Activated CD4-positive, alpha-beta memory T cell treated with anti-CD3 and anti-CD28 coated beads, Interleukin-2, amount 10 ng/mL, durations not matched to agents 7 days and 5 days (primary cell): ENCODE measurements around the gene DNAJC5G. TPM values are rescaled to one million over a fixed set of nuclear protein-coding genes. Genes with fewer than 3 reads are reported as not detected.
A peak's percentile ranks its signal among the peaks of the same experiment; 100 is the strongest.

Experiments
- CTCF ChIA-PET: fragments of 350-600 bp; sonication (Branson Sonifier 250); formaldehyde crosslinking; loops from one replicate; lab custom pipeline; 2021; ENCODE audit warnings: antibody characterized with exemption, inconsistent platforms; lab: Charles Lee
- POLR2A ChIA-PET: fragments of 350-600 bp; sonication (Branson Sonifier 250); formaldehyde crosslinking; loops from one replicate; lab custom pipeline; 2021; ENCODE audit warnings: antibody characterized with exemption; lab: Charles Lee
- DNase-seq: peaks from one replicate; pipeline ENCODE4 v3.0.0-alpha.2; 2020
- H3K27ac Mint-ChIP-seq: one replicate; pipeline ENCODE4 v1.8.0; 2021; ENCODE audit warnings: mild to moderate bottlenecking, mixed read lengths
- H3K27me3 Mint-ChIP-seq: one replicate; pipeline ENCODE4 v1.8.0; 2021; ENCODE audit warnings: mixed read lengths
- H3K36me3 Mint-ChIP-seq: one replicate; pipeline ENCODE4 v1.8.0; 2021; ENCODE audit warnings: low read depth, mixed read lengths
- H3K4me1 Mint-ChIP-seq: one replicate; pipeline ENCODE4 v1.8.0; 2021; ENCODE audit warnings: mixed read lengths
- H3K4me3 Mint-ChIP-seq: one replicate; pipeline ENCODE4 v1.8.0; 2021; ENCODE audit warnings: mild to moderate bottlenecking, mixed read lengths
- H3K9me3 Mint-ChIP-seq: one replicate; pipeline ENCODE4 v1.8.0; 2021; ENCODE audit warnings: mixed read lengths
- total RNA-seq, 2 experiments: library from RNA; stranded (reverse); gene quantifications; one replicate each; pipeline ENCODE4 v1.2.3, GENCODE V29; 2021

Gene DNAJC5G
- total RNA-seq, 2 experiments from 2014 or later, result not detected

DNA sequence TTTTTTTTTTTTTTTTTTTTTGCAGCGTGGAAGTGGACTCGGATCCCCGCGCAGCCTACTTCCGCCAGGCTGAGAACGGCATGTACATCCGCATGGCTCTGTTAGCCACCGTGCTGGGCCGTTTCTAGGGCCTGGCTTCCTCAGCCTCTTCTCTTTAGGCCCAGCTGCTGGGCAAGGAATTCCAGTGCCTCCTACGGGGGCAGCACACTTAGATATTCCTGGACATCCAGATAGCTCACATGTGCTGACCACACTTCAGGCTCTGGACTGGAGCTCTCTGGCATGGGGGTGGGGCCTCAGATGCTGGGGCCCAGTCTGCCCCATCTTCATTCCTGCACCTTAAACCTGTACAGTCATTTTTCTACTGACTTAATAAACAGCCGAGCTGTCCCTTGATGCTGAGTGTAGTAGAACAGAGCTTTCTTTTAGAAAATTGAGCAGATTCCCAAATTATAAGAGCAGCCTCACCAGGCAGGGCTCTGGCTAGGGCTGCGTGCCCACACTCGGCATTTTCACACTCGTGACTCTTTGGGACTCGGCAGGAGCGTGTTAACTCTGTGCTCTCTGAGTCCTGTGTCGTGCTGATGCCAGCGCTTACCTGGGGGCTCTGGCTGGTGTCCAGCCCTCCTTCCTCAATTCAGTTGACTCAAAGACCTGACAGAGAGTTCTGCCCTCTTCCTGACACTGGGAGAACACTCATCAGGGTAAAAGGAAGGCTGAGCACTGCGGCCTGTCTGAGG is 31.7 kb upstream of the DNAJC5G start:
- H3K4me3 Mint-ChIP-seq, result no peak overlapping the region
- H3K36me3 Mint-ChIP-seq, result peaks cover 41% of the 10 kb centered on the region
- no peaks in the 10 kb centered on the region for H3K9me3 Mint-ChIP-seq
- DNase-seq, result no peak
- peaks cover 2% of the 10 kb centered on the region for H3K27me3 Mint-ChIP-seq
- ChIA-PET POLR2A (no interaction called here), CTCF (no interaction called here)
- H3K4me1 Mint-ChIP-seq, result peaks cover 4% of the 10 kb centered on the region
- no peak overlapping the region for H3K27ac Mint-ChIP-seq

DNA sequence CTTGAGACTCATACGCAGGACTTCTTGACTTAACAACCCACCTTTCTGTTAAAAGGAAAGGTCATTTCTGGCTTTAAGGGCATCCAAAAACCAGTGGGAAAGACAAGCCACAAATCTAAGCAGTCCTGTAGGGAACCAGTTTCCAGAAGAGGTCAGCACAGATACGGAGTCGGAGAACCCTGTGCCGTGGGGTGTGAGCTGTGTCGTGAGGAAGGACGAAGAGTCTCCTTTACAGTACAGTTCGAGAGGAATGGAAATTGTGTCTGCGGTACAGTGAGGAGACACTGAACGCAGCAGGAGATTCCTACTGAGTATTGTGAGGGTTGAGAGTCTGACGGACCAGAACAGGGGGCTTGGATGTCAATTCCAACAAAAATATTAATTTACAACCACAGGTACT is 30.1 kb upstream of the DNAJC5G start:
- Mint-ChIP-seq H3K36me3 (peaks cover 33% of the 10 kb centered on the region), H3K9me3 (no peaks in the 10 kb centered on the region), H3K27me3 (peaks cover 4% of the 10 kb centered on the region), H3K27ac (no peak overlapping the region), H3K4me1 (peaks cover 4% of the 10 kb centered on the region), H3K4me3 (no peak overlapping the region)
- CTCF ChIA-PET, result interaction anchor here (0.6 kb wide), 1 partner anchor 48 kb away, joined by 4 read pairs; no protein-coding TSS in a partner anchor
- DNase-seq, result no peak
- POLR2A ChIA-PET, result no interaction called here

DNA sequence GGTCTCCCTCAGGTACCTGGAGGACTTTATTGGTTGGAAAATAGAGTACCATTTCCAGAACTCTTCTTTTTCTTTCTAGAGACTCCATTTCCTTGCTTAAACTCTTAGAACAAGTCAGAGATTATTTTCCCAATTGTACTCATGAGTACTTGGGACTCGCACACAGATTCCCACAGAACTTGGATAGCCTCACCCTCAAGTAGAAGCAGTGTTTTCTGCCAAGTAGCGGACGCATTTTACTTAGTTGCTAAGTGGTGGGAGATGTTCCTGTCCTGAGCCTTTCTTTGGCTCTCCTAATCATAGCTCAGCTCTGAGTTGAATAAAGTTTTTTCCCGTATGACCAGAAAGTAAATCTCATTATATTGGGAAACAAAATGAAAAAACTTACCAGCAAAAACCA is 29.6 kb upstream of the DNAJC5G start:
- peaks cover 28% of the 10 kb centered on the region for H3K36me3 Mint-ChIP-seq
- ChIA-PET POLR2A (no interaction called here), CTCF (no interaction called here)
- peaks cover 4% of the 10 kb centered on the region for H3K4me1 Mint-ChIP-seq
- no peak overlapping the region for H3K27ac Mint-ChIP-seq
- DNase-seq, result no peak
- H3K27me3 Mint-ChIP-seq, result peaks cover 4% of the 10 kb centered on the region
- H3K4me3 Mint-ChIP-seq, result no peak overlapping the region
- no peaks in the 10 kb centered on the region for H3K9me3 Mint-ChIP-seq

DNA sequence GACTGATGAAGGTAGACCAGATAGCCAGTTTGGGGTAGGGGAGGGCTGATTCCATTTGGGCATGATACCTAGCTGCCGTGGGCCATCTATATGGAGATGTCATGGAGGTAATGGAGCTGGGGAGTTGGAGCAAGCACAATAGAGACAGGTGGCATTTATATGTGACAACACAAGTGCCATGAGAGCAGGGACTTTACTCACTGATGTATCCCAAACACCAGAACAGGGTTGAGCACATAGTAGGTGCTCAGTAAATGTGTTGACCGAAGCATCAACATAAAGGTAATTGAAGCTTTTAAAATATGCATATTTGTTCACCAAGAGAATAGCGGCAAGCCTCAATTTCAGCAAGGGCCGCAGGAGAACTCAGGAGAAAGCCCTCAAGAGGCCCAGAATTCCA is 27.3 kb upstream of the DNAJC5G start:
- DNase-seq, result no peak
- Mint-ChIP-seq H3K9me3 (no peaks in the 10 kb centered on the region), H3K27ac (no peak overlapping the region), H3K36me3 (peaks cover 13% of the 10 kb centered on the region), H3K4me1 (no peaks in the 10 kb centered on the region), H3K27me3 (peaks cover 7% of the 10 kb centered on the region), H3K4me3 (no peak overlapping the region)
- ChIA-PET POLR2A (interaction anchor here (0.6 to 1.8 kb wide), 5 partner anchors 11 to 631 kb away, joined by 3 to 6 read pairs (median 4); no protein-coding TSS in a partner anchor), CTCF (interaction anchor here (2.2 to 2.5 kb wide), 2 partner anchors 32 to 55 kb away, joined by 11 read pairs; no protein-coding TSS in a partner anchor)

DNA sequence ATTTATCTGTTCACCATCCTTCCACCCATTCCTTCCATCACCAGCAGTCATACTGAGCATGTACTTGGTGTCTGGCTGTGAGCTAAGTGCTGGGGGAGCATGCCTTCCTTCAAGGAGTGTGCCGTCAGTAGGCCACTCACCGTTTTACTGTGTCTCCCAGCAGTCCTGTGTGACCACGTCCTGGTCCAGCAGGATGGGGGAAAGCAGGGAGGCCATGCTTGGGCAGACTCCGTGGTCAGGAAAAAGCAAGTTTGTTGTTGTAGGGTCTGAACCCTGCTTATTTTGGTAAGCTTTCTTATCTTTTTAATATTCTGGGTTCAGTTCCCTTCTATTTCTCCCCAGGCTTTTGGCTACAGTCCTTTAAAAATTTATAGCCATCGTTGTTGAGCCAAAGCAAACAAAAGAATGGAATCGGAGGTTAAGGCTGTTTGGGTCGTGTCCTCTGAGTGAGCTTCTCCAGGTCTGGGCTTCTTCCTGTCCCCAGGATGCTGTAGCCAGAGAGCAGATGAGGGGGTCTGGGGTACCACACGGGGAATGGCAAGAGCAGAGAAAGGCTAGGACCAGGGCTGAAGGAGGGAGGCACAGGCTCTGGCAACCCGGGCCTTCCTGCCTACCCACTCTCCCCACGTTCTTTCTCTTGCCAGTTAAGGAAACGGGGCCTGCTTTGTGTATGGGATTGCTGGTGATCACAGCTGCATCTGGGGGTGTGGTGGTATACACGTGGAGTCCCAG is 25.9 kb upstream of the DNAJC5G start:
- H3K27ac Mint-ChIP-seq, result no peak overlapping the region
- CTCF ChIA-PET, result interaction anchor here (0.9 to 2.5 kb wide), 5 partner anchors 17 to 130 kb away, joined by 3 to 11 read pairs (median 6); no protein-coding TSS in a partner anchor
- no peak overlapping the region for H3K4me3 Mint-ChIP-seq
- POLR2A ChIA-PET, result interaction anchor here (0.7 to 1.8 kb wide), 7 partner anchors 10 to 153 kb away, joined by 3 to 7 read pairs (median 5); no protein-coding TSS in a partner anchor
- H3K27me3 Mint-ChIP-seq, result peaks cover 7% of the 10 kb centered on the region
- H3K36me3 Mint-ChIP-seq, result peaks cover 1% of the 10 kb centered on the region
- no peak for DNase-seq
- H3K9me3 Mint-ChIP-seq, result no peaks in the 10 kb centered on the region
- no peaks in the 10 kb centered on the region for H3K4me1 Mint-ChIP-seq

DNA sequence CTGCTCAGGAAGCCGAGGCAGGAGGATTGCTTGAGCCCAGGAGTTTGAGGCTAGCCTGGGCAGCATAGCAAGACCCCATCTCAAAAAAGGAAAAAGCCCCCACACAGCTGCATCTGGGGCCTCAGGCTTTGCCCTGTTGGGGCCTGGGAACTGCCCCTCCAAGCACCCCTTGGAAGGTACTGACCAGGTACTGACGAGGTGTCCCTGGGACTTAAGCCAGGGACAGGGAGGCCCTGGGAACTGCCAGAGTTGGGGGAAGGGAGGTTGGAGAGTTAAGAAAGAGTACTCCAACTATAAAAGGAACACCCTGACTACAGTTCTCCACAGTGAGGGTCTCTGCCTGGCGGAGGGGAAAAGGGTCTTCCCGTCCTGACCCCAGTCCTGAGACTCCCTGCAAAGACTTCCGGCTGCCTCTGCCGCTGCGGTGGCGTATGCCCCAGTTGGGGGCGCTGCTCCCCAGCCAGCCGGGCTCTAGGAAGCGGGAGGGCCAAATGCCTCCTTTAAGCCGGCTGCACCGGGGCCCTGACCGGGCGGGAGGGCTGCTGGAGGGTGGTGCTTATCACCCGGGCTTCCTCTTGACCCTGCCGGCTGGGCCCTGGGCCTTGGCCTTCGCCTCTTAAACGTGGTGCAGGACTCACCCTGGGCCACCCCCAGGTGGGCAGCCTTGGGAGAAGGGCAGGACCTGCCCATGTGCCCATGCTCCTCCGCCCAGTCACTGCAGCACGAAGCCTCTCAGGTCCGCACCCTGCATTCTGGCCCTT is 25.2 kb upstream of the DNAJC5G start:
- ChIA-PET POLR2A (interaction anchor here (1.5 kb wide), 1 partner anchor 30 kb away, joined by 7 read pairs; no protein-coding TSS in a partner anchor), CTCF (interaction anchor here (0.9 to 2.5 kb wide), 7 partner anchors 16 to 129 kb away, joined by 3 to 19 read pairs (median 11); no protein-coding TSS in a partner anchor)
- no peaks in the 10 kb centered on the region for H3K9me3 Mint-ChIP-seq
- H3K36me3 Mint-ChIP-seq, result no peaks in the 10 kb centered on the region
- no peak overlapping the region for H3K27ac Mint-ChIP-seq
- H3K4me3 Mint-ChIP-seq, result no peak overlapping the region
- H3K27me3 Mint-ChIP-seq, result peaks cover 9% of the 10 kb centered on the region
- H3K4me1 Mint-ChIP-seq, result no peaks in the 10 kb centered on the region
- peak; percentile 64 for DNase-seq

DNA sequence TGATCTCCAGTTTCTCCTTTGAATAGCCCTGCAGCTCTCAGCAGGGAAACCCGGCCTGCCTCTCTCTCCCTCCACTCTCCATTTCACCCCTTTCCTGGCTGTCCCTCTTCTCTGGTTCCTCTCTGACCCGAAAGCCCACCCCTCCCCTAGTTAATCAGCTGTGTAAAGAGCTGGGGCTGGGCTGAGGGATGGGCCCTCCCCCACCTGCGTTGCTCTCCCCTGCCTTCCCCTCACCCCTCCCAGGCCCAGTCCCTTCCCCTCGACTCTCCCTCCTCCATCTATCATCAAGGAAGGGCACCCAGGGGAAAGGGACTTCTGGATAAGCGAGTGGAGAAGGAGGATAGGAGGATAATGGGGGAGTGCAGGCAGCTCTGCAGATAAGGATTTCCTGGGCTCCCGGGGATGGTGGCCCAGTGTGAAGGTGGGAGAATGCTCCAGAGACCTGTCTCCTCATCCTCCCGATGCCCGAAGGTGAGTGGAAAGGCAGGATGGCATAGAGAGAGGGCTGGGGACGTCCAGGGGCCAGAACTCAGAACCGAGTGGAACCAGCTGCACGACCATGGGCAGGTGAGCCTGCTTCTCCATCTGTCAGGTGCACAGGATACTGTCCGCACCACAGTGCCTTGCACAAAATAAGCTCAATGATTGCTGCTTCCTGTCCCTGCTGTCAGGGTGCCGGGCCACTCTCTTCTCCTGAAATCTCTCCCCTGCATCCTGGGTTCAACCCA is 24.4 kb upstream of the DNAJC5G start:
- DNase-seq, result no peak
- Mint-ChIP-seq H3K4me1 (no peaks in the 10 kb centered on the region), H3K4me3 (no peak overlapping the region), H3K27me3 (peaks cover 15% of the 10 kb centered on the region), H3K9me3 (no peaks in the 10 kb centered on the region), H3K27ac (no peak overlapping the region), H3K36me3 (no peaks in the 10 kb centered on the region)
- ChIA-PET CTCF (interaction anchor here (0.6 to 2.1 kb wide), 4 partner anchors 28 to 841 kb away, joined by 3 to 19 read pairs (median 8); no protein-coding TSS in a partner anchor), POLR2A (no interaction called here)

DNA sequence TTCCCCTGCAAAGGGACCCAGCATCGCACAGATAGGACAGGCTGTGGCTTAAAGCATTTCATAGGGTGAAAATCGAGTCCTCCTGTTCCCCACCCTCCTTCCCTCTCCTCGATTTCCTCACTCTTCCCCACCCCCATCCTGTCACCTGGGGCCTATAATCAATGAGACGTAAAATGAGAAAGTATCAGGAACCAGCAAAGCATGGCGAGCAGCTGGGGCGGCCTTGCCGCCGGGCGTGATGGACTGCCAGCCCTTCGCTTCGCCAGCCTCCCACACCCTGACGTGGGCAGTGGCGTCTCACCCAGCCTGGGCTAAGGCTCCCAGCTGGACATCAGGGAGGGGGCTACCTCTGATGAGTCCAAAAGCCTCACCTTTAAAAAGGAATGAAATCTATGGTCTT is 23.5 kb upstream of the DNAJC5G start:
- no peak overlapping the region for H3K4me3 Mint-ChIP-seq
- ChIA-PET POLR2A (interaction anchor here (0.6 kb wide), 1 partner anchor 16 kb away, joined by 3 read pairs; no protein-coding TSS in a partner anchor), CTCF (interaction anchor here (1.1 to 2.1 kb wide), 3 partner anchors 27 to 68 kb away, joined by 4 to 19 read pairs (median 11); no protein-coding TSS in a partner anchor)
- no peak for DNase-seq
- no peaks in the 10 kb centered on the region for H3K4me1 Mint-ChIP-seq
- H3K27ac Mint-ChIP-seq, result no peak overlapping the region
- H3K9me3 Mint-ChIP-seq, result no peaks in the 10 kb centered on the region
- H3K27me3 Mint-ChIP-seq, result peaks cover 21% of the 10 kb centered on the region
- no peaks in the 10 kb centered on the region for H3K36me3 Mint-ChIP-seq

DNA sequence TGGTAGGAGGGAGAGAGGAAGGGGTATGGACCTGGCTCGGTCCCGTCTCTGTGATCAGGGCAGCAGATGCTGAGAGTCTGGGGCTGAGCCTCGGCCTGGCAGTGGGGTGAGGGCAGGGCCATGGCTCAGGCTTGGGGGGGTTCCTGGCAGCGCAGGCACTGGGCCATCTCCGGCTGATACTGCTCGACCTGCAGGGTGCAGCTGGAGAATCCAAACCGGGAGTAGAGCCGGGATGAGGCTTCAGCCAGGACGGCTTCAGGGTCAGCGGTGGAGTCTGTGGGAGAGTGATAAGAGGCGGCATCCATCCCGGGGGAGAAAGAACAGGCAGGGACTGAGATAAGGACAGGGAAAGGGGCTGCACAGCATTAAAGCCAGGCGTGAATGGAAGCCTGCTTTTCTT is 20.0 kb upstream of the DNAJC5G start:
- POLR2A ChIA-PET, result no interaction called here
- H3K27me3 Mint-ChIP-seq, result peaks cover 32% of the 10 kb centered on the region
- no peak for DNase-seq
- H3K36me3 Mint-ChIP-seq, result no peaks in the 10 kb centered on the region
- H3K4me3 Mint-ChIP-seq, result no peak overlapping the region
- H3K27ac Mint-ChIP-seq, result no peak overlapping the region
- no peaks in the 10 kb centered on the region for H3K9me3 Mint-ChIP-seq
- no peaks in the 10 kb centered on the region for H3K4me1 Mint-ChIP-seq
- CTCF ChIA-PET, result no interaction called here

DNA sequence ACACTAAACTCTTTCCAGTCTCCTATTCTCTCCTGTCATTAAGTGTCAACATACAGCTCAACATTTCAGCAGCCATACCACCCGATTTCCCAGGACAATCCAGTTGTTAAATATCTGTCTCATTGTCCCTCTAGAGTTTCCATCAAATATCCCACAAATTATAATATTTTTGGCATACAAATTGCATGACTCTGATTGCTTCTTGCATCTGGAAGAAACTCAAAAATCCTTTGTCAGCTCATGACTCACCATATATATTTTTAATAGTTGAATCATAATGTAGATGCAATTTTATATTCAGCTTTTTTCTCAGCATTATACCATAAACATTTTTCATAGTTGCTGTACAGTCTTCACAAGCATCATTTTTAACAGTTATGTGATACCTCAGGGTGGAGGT is 19.6 kb upstream of the DNAJC5G start:
- H3K4me3 Mint-ChIP-seq, result no peak overlapping the region
- ChIA-PET POLR2A (no interaction called here), CTCF (no interaction called here)
- H3K4me1 Mint-ChIP-seq, result no peaks in the 10 kb centered on the region
- H3K9me3 Mint-ChIP-seq, result no peaks in the 10 kb centered on the region
- H3K36me3 Mint-ChIP-seq, result no peaks in the 10 kb centered on the region
- DNase-seq, result no peak
- peaks cover 36% of the 10 kb centered on the region for H3K27me3 Mint-ChIP-seq
- no peak overlapping the region for H3K27ac Mint-ChIP-seq

DNA sequence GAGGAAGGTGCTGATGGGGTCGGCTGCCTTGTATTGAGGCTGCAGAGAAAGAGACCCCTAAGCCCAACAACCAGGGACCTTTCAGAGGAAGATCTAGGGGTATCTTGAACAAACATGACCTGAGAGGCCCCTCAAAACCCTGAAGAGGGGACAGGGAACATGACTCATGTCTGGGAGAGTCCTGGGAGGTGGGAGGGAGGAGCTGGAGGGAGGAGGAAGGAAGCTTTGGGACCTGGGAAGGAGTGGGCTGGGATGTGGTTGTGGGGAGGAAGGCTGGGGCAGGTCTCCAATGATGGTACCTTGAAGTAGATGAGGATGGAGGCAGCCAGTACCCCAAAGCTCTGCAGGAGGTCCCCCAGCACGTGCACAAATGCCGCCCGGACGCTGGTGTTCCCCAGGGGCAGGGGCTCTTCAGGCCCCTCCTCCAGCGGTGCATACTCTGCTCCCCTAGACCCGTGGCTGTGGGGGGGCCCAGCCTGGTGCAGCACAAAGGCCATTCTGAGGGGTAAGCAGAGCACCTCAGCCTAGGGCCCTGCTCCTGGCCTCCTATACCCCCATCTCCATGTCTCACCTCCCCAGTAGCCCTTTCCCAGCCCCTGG is 18.3 kb upstream of the DNAJC5G start:
- H3K4me3 Mint-ChIP-seq, result no peak overlapping the region
- H3K9me3 Mint-ChIP-seq, result no peaks in the 10 kb centered on the region
- no peak for DNase-seq
- H3K27ac Mint-ChIP-seq, result no peak overlapping the region
- ChIA-PET POLR2A (no interaction called here), CTCF (no interaction called here)
- H3K27me3 Mint-ChIP-seq, result peaks cover 45% of the 10 kb centered on the region
- H3K36me3 Mint-ChIP-seq, result no peaks in the 10 kb centered on the region
- H3K4me1 Mint-ChIP-seq, result peaks cover 10% of the 10 kb centered on the region

DNA sequence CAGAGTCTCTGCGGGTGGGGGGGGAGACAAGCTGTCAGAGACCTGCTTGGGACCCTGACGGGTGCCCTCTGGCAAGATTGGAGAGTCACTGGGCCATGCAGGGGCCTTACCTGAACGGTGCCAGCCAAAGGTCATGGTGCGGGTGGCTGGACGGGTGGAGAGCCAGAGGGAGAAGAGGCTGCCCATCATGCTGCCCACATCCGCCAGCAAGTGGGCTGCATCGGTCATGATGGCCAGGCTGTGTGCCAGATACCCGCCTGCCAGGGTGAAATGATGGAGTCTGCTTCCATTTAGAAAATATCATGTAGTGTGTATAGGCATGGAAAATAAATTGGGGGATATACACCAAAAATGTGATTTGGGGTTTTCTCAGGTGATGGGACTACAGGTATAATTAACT is 17.2 kb upstream of the DNAJC5G start:
- ChIA-PET POLR2A (no interaction called here), CTCF (no interaction called here)
- H3K4me1 Mint-ChIP-seq, result peaks cover 12% of the 10 kb centered on the region
- H3K27ac Mint-ChIP-seq, result no peak overlapping the region
- DNase-seq, result no peak
- H3K27me3 Mint-ChIP-seq, result peaks cover 47% of the 10 kb centered on the region
- no peaks in the 10 kb centered on the region for H3K36me3 Mint-ChIP-seq
- H3K4me3 Mint-ChIP-seq, result no peak overlapping the region
- H3K9me3 Mint-ChIP-seq, result no peaks in the 10 kb centered on the region
